Keratinocyte (primary cell): ENCODE results near the gene KDM5C. TPM values are rescaled to one million over a fixed set of nuclear protein-coding genes. Genes with fewer than 3 reads are reported as not detected.

Source experiments
- DNase-seq: peaks from one replicate; pipeline ENCODE4 v3.0.0-alpha.2; 2011; ENCODE audit warnings: low read depth, missing footprints, low spot score
- FAIRE-seq: peaks from 2 replicates; lab custom pipeline; 2011; peaks lifted over from hg19 to GRCh38; lab: Jason Lieb, UNC
- H2AFZ ChIP-seq: 2 replicates; pipeline ENCODE4 v1.6.0; 2012; ENCODE audit warnings: low read length, control low read depth, inconsistent platforms; ENCODE audit not compliant: control insufficient read depth
- H3K27ac ChIP-seq: 2 replicates; pipeline ENCODE4 v1.5.1; 2011; ENCODE audit warnings: low read length; ENCODE audit not compliant: control insufficient read depth, insufficient read depth
- H3K27me3 ChIP-seq: 3 replicates; pipeline ENCODE4 v1.6.0; 2011; ENCODE audit warnings: low read length; ENCODE audit not compliant: control insufficient read depth, insufficient read depth; ENCODE audit errors: extremely low read depth
- H3K36me3 ChIP-seq, 2 experiments: 2 replicates in 1 of 2; 3 replicates in 1 of 2; pipeline ENCODE4 v1.5.1; 2011; ENCODE audit warnings: low read length in 2 of 2, mild to moderate bottlenecking in 1 of 2; ENCODE audit not compliant: control insufficient read depth in 2 of 2, insufficient read depth in 2 of 2; ENCODE audit errors: extremely low read depth in 1 of 2
- H3K4me1 ChIP-seq: 3 replicates; pipeline ENCODE4 v1.5.1; 2011; ENCODE audit warnings: low read length; ENCODE audit not compliant: control insufficient read depth, insufficient read depth; ENCODE audit errors: extremely low read depth
- H3K4me2 ChIP-seq: 3 replicates; pipeline ENCODE4 v1.6.0; 2011; ENCODE audit warnings: low read depth, low read length; ENCODE audit not compliant: control insufficient read depth, insufficient read depth; ENCODE audit errors: extremely low read depth
- H3K4me3 ChIP-seq, 3 experiments: fragments of 200-600 bp in 1 of 3; sonication (generic) in 1 of 3; 2 replicates in 2 of 3; 3 replicates in 1 of 3; pipeline ENCODE4 v1.5.1; 2011 to 2016; ENCODE audit warnings: low read length in 3 of 3, mild to moderate bottlenecking in 3 of 3, control low read depth in 2 of 3, inconsistent platforms in 1 of 3, low read depth in 1 of 3, mixed read lengths in 1 of 3, mixed run types in 1 of 3, moderate library complexity in 1 of 3; ENCODE audit not compliant: control insufficient read depth in 2 of 3, insufficient read depth in 2 of 3; ENCODE audit errors: extremely low read depth in 1 of 3
- H3K79me2 ChIP-seq: 2 replicates; pipeline ENCODE4 v1.6.0; 2012; ENCODE audit warnings: low read length; ENCODE audit not compliant: control insufficient read depth, insufficient read depth
- H3K9ac ChIP-seq: 3 replicates; pipeline ENCODE4 v1.6.0; 2011; ENCODE audit warnings: low read length; ENCODE audit not compliant: control insufficient read depth, insufficient read depth; ENCODE audit errors: extremely low read depth
- H3K9me1 ChIP-seq: 3 replicates; pipeline ENCODE4 v1.6.0; 2011; ENCODE audit warnings: low read length; ENCODE audit not compliant: control insufficient read depth, insufficient read depth; ENCODE audit errors: extremely low read depth
- H3K9me3 ChIP-seq: 2 replicates; pipeline ENCODE4 v1.5.1; 2012; ENCODE audit warnings: low read depth, low read length; ENCODE audit not compliant: control insufficient read depth
- H4K20me1 ChIP-seq: 3 replicates; pipeline ENCODE4 v1.6.0; 2011; ENCODE audit warnings: low read length; ENCODE audit not compliant: control insufficient read depth, insufficient read depth; ENCODE audit errors: extremely low read depth
- EZH2 ChIP-seq: IDR thresholded peaks from one replicate; pipeline ENCODE4 v1.6.1; 2012; ENCODE audit warnings: inconsistent platforms, mild to moderate bottlenecking, low read length, moderate library complexity
- dilution Hi-C: fragments of 300-500 bp; cut with MboI; formaldehyde crosslinking; loops from one replicate; pipeline ENCODE4 v1.7.0; 2020; ENCODE audit warnings: low sequenced_read_pairs; ENCODE audit not compliant: extremely low pct_ligation_motif_present
- polyA plus RNA-seq, 5 experiments: library from polyadenylated mRNA; depleted of rRNA in 3 of 5; stranded (reverse) in 3 of 5; stranded (forward) in 1 of 5; unstranded in 1 of 5; fragments of >200 nt; gene quantifications; 1 replicate in 1 of 5; 2 replicates in 3 of 5; 3 replicates in 1 of 5; pipeline versions ENCODE4 v1.2.1 to v1.2.3, GENCODE V29; 2011 to 2012; ENCODE audit warnings: missing spikeins in 2 of 5, low read depth in 1 of 5, low replicate concordance in 1 of 5
- TF ChIP-seq, protein P1 (sequence below), 3 experiments: IDR thresholded peaks in 1 of 3; conservative IDR thresholded peaks in 1 of 3; optimal IDR thresholded peaks in 1 of 3; 2 replicates in 2 of 3; 3 replicates in 1 of 3; pipeline versions ENCODE3 to v1.5.1; 2011; ENCODE audit warnings: low read length in 3 of 3, mild to moderate bottlenecking in 3 of 3, moderate library complexity in 2 of 3, control low read depth in 1 of 3, inconsistent platforms in 1 of 3; ENCODE audit not compliant: insufficient read depth in 2 of 3; ENCODE audit errors: extremely low read depth in 1 of 3

KDM5C gene
- polyA plus RNA-seq, 1 donor (not counting 4 experiments of a cell fraction or from before 2014, with no cell fraction given): 46.0 TPM

DNA sequence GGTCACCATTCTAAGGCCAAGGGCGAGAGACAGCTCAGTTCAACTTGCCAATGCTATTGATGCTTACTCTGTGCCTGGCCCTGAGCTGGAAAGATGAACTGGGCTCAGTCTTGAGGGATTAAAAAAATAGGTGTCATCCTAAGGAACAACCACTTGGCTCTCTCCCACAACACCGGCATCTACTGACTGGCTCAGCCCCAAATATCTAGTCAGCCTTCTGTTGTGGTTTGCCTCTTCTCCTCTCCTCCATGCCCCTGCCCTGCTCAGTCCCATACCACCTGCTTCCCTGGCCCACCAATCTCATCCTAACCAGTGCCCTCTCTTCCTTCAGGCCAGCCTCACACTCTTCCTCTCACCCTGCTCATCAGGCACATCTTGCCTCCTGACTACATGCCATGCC lies 29.6 kb downstream of the KDM5C start:
- no peaks in the 10 kb centered on the region for H3K9me3 ChIP-seq
- no peak for DNase-seq
- FAIRE-seq: no peak
- H2AFZ ChIP-seq: no peak overlapping the region
- no peaks in the 10 kb centered on the region for H4K20me1 ChIP-seq
- no peak overlapping the region for H3K4me2 ChIP-seq
- no peaks in the 10 kb centered on the region for H3K4me1 ChIP-seq
- peaks cover 51 to 59% of the 10 kb centered on the region in 2 experiments for H3K36me3 ChIP-seq
- dilution Hi-C loops: no loop called here
- no peaks in the 10 kb centered on the region for H3K79me2 ChIP-seq
- TF ChIP-seq, protein P1, sequence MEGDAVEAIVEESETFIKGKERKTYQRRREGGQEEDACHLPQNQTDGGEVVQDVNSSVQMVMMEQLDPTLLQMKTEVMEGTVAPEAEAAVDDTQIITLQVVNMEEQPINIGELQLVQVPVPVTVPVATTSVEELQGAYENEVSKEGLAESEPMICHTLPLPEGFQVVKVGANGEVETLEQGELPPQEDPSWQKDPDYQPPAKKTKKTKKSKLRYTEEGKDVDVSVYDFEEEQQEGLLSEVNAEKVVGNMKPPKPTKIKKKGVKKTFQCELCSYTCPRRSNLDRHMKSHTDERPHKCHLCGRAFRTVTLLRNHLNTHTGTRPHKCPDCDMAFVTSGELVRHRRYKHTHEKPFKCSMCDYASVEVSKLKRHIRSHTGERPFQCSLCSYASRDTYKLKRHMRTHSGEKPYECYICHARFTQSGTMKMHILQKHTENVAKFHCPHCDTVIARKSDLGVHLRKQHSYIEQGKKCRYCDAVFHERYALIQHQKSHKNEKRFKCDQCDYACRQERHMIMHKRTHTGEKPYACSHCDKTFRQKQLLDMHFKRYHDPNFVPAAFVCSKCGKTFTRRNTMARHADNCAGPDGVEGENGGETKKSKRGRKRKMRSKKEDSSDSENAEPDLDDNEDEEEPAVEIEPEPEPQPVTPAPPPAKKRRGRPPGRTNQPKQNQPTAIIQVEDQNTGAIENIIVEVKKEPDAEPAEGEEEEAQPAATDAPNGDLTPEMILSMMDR (optimal IDR thresholded peaks at IDR 0.05 in 1 of 3, IDR thresholded peaks at IDR 0.05 in 1 of 3, conservative IDR thresholded peaks at IDR 0.05 in 1 of 3; ENCODE audit: extremely low read depth in 1 of 3, insufficient read depth in 2 of 3, low read length in 3 of 3): no peak
- TF ChIP-seq EZH2: no peak
- H3K9me1 ChIP-seq: no peaks in the 10 kb centered on the region
- no peak overlapping the region for H3K9ac ChIP-seq
- no peaks in the 10 kb centered on the region for H3K27me3 ChIP-seq
- no peak overlapping the region for H3K4me3 ChIP-seq
- no peak overlapping the region for H3K27ac ChIP-seq

DNA sequence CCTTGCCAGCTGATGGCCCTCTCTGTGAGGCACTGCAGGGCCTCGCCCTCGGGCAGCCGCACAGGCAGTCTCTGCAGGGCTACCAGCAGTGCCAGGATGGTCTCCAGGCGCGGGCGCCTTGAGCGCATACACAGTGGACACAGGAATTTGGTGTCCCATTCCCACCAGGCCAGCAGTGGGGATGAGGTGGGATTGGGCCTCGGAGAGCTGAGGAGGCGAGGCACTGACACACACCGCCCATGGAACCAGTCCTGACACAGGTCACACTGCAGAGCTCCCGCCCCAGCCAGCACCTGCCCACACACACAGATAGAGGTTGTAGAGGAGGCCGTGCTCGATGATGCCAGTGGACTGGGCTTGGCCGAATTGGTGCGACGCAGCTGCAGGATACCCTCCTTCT lies 30.7 kb downstream of the KDM5C start:
- DNase-seq (no peak), FAIRE-seq (no peak)
- Histone ChIP-seq H3K27me3 (no peaks in the 10 kb centered on the region), H2AFZ (no peak overlapping the region), H3K36me3 (peaks cover 48 to 64% of the 10 kb centered on the region in 2 experiments), H3K9me3 (no peaks in the 10 kb centered on the region), H3K27ac (no peak overlapping the region), H3K9me1 (no peaks in the 10 kb centered on the region), H3K79me2 (no peaks in the 10 kb centered on the region), H4K20me1 (no peaks in the 10 kb centered on the region), H3K4me2 (no peak overlapping the region), H3K4me1 (no peaks in the 10 kb centered on the region), H3K9ac (no peak overlapping the region), H3K4me3 (no peak overlapping the region)
- dilution Hi-C loops: no loop called here
- TF ChIP-seq, protein P1 (optimal IDR thresholded peaks at IDR 0.05 in 1 of 3, IDR thresholded peaks at IDR 0.05 in 1 of 3, conservative IDR thresholded peaks at IDR 0.05 in 1 of 3; ENCODE audit: extremely low read depth in 1 of 3, insufficient read depth in 2 of 3, low read length in 3 of 3): no peak
- no peak for TF ChIP-seq EZH2
